Cerebellar nuclear complex (tissue), 1 donor: Measurements from ENCODE around the gene RARRES1.
"Not testable (repeated sequence)": the region's sequence is repeated elsewhere in the genome, so short reads cannot be mapped to it uniquely, and the experiment has no call there.

ENCODE experiments used
- DNase-seq, 2 experiments: peaks; one replicate each; lab custom pipeline; 2025; lab: John Stamatoyannopoulos, UW

The RARRES1 gene

GRCh38 chr3:158696618-158697017 lies 35.6 kb downstream of the RARRES1 start:
- no peak for DNase-seq

- not testable (repeated sequence) for DNase-seq
Observed at GRCh38 chr3:158693866-158694456, 38.3 kb downstream of the RARRES1 start.

- DNase-seq: no peak
Observed at GRCh38 chr3:158685159-158685558, 47.1 kb downstream of the RARRES1 start.

DNA sequence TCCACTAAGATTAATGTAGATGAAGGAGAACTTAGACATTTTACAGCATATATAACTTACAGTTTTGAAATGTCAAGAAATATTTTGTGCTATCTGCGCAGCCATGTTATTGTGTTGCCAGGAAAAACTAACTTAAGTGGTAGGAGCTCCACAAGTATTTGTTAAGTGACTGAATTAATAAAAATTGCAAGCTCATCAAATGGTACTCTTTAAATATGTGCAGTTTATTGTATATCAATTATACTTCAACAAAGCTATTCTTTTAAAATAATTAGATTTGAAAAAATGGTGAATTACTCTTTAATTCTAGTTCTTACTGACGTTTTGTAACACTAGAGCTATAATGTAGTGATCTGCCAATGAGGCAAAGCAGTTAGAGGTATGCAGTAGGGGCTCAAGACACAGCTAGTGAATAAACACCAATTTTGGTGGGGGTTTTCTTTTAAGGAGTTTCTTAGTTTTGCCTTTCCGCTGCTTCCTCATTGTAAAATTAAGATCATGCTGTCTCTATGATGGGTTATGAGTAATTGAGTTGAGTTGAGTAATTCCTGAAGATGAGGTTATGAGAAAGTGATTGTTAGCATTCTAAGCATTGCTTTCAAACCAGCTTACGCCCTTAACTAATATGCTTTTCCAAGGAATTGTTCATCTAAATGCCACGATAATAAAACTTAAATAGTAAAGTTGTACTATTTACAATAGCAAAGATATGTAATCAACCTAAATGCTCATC lies 48.9 kb downstream of the RARRES1 start:
- no peak for DNase-seq

GRCh38 chr3:158680861-158681260 lies 51.4 kb downstream of the RARRES1 start:
- no peak for DNase-seq

DNA sequence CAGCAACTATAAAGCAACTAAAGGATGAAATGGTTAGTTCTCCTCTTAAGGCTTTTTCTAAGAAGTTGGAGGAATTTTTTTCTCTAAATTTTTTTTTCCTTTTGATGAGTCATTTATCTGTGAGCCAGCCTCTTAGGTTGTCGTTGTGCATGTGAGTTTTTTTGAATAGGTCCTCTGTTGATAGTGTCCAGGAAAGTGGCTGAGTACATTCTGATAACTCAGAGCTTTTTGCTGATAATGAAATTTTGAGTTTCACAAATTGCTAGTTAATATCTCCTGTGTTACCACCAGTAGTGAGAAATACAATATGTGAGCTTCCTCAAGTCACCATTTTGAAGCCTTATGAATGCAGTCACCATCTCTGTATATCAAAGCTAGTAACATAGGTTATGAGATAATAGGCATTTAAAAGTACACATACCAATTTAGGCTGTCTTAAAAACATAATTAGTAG lies 52.7 kb downstream of the RARRES1 start:
- no peak for DNase-seq

DNA sequence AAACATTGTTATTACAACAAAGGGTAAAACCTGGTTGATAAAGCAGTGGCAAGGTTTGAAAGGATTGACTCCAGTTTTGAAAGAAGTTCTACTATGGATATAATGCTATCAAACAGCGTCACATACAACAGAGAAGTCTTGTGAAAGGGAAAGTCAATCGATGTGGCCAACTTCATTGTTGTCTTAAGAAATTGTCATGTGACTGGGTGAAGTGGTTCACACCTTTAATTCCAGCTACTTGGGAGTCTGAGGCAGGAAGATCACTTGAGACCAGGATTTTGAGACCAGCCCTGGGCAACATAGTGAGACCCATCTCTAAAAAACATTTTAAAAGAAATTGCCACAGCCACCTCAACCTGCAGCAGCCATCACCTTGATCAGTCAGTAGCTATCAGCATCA lies 53.6 kb downstream of the RARRES1 start:
- DNase-seq: no peak

DNA sequence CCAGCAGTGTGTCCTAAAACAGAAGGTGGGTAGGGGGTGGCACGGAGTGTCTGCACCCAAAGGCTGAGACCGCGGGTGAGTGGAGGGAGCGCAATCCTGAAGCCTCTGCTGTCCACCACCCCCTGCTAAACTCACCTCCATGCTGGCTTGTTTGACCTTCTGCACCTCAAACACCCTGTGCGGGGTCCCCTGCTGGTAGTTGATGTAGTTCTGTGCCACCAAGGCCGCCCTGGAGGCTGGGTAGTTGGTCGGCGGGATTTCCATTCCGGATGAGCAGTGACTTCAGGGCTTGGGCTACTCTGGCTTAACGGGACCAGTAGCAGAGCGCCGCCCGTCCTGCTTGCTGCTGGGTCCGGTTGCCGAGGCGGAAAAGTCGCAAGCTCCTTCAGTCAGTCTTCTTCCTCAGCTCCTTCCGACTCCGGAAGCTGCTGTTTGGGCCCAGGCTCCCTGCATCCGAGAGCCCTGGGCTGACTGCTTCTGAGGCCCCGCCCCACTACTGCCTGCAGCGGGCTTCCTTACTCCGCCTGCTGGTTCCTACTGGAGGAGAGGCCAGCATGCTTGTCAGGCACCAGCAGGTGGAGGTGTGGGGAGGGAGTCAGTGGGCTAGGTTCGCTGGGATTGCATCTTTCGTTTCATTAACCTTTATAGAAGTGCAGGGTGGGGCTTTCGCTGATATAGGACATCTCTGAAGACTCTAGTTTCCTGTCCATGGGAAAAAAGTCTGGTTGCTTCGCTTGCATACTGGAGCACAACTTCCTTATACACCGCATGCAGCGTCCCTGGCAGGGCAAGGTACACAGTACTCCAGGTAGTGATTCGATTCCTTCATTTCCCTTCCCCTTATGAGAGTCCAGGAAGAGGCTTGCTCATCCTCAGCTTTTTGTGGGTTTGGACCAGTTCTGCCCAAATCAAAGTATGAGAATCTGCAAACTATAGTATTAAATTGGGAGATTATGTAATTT lies 59.8 kb downstream of the RARRES1 start, which contains the start of gene LXN:
LXN (minus strand) TSS at position 434 of the 962 bp plus-strand sequence; CDS start at position 264, 170 bp downstream.
- DNase-seq: peak; percentile 26 to 54

DNA sequence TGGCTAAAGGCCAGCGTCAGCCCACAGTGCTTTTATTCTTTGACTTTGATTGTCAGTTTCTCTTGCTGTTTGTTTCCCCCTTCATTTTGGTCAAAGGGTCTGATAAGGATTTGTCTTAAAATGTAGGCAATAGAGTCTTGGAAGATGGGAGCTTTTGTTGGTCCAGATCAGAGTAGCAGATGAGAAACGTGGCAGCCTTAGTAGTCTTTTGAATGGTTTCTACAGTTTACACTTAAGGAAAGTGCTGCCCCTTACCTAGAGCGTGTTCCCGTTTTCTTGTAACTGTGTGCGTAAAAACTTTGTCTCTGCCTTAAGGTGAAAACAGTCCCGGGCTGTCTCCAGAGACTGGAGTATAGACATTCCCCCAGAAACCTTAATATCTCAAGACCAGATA lies 60.4 kb downstream of the RARRES1 start:
- DNase-seq: no peak

DNA sequence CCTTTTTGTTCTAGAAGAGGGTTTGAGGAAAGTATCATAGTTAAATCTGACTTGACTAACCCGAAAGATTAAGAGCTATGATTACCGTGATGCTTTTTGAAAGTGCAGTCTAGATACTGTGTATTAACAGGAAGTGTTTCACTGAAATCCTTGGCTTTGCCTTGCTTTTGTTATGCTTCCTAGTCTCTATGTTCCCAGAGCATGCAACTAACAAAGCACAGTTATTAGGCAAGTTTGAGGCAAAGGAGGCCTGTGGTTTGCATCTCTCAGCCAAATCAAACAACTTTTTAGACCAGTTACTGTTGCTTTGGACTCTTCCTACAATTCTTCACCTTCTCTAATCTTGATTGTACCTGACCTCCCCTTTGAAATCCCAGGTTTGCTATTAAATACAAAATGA lies 63.8 kb downstream of the RARRES1 start:
- DNase-seq: no peak

DNA sequence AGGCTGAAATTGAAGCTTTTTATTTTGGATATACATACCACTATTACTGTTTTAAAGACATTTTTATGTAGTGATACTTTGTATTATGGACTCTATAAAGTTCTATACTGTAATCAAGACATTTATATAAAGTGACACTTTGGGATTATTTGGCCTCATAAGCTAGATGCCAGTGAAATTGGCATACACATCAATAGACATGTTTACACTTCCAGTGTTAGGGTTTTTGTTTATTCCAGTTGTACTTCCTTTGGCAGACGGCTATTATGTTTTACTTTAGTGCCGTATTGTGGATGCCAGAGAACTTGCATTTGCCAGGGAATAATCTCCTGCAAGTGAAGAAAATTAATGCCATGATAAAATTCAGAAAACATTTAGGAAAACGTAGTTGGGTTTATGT lies 65.8 kb downstream of the RARRES1 start:
- no peak for DNase-seq

DNA sequence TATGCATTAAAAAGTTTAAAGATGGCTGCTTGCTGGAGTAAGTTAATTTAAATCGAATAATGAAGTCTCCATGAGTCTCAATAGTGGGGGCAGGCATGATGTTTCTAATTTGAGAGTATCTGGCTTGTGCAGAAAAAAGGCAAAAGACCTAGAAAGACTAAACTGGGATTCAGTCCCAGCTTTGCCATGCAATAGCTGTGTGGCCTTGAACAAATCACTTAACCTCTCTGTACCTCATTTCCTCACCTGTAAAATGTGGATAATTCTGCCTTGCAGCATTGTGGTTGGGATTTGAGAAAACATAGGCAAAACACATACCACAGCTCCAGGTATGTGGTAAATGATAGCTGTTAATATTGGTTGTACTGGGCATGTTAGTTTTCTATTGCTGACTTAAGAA lies 68.4 kb downstream of the RARRES1 start:
- no peak for DNase-seq

GRCh38 chr3:158663246-158663645 lies 69.0 kb downstream of the RARRES1 start:
- no peak for DNase-seq

DNA sequence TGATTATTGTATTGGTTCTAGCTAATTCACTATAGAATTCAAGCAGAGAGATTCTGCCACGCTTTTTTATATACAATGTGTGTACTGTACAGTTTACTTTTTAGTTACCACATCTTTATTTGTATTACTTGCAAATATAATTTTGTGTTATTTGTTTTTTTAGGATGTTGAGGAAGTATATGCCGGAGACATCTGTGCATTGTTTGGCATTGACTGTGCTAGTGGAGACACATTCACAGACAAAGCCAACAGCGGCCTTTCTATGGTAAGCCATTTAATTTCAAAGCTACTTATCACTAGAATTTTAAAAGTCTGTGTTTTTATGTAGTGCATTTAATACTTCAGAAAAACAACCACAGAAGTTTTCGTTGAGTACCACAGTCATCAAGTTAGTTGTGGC lies 71.5 kb downstream of the RARRES1 start:
- no peak for DNase-seq

DNA sequence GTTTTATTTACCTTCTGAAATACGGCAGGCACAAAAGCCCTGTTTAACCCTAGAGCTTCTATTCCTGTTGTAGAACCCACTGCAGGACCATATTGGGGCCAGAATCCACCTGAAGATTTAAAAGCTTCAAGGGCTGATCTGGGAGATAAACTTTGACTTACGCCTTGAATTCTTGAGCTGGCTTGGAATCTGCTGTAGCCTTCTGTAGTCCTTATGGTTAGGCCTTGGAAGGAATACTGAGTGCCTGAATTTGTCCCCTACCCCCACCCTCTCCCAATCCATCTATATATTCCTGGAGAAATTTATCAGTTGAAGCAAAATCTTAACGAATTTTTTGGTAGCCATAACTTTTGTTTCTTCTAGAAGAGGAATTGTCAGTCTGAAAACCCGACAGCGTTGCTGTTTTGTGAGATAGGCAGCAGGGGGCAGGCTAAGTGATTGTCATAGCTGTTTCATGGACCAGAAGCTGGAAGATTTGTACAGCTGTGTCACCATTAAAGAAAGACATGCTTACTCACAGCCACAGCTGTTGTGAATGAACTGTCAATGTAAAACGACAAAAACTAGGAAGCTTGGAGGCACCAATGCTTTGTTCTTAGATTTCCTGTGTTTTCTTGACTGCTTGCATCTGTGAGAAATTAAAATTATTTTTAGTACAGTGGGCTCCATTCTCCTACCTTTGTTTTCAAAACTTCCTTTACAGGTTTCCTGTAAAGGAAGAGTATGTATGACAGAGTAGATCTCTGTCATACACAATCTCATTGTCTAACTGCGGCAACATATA lies 72.6 kb downstream of the RARRES1 start:
- no peak for DNase-seq

DNA sequence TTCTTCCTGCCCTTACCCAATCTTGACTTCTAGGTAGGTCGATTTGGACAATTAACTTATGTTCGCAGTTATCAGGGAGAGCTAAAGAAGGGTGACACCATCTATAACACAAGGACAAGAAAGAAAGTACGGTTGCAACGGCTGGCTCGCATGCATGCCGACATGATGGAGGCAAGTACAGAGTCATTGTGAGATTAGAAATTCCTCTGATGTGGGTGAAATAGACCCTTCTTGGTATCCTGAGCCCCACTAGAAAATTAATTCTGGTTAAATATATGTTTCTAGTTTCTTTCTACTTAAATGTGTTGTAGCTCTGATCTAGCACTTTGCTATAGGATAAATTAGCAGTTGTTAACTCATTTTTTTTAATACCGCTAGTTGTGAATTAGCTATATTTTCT lies 73.4 kb downstream of the RARRES1 start:
- DNase-seq: no peak

DNA sequence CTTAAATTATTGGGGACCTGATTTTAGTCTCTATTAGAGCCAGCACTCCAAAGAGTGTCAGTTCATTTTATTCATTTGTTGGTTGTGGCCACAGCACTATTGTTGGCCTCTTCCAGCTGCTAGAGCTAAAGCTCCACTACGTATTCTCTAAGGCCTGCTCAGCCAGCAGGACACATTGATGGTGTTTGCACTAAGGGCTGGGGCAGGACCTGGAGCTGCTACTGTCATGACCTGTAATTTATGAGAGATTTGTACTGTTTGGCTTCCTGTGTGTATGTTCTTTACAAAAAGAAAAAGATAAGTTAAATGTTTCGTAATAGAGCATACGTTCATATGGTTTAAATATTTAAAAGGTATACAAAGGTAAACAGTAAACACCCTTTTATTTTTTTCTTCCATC lies 79.8 kb downstream of the RARRES1 start:
- no peak for DNase-seq

GRCh38 chr3:158651192-158651591 lies 81.1 kb downstream of the RARRES1 start:
- no peak for DNase-seq

- DNase-seq: no peak
Observed at GRCh38 chr3:158649791-158650190, 82.5 kb downstream of the RARRES1 start.
